Spleen (tissue), 11 donors: Measurements from ENCODE around the gene TMEM150C. TPM values are rescaled to one million over a fixed set of nuclear protein-coding genes. Genes with fewer than 3 reads are reported as not detected.

Experiments used
- DNase-seq: peaks from one replicate; pipeline ENCODE4 v3.0.0-alpha.2; 2020
- H3K27ac ChIP-seq, 8 donors: fragments of 200-600 bp; sonication (generic) in 7 of 8; 1 replicate in 4 of 8; 2 replicates in 4 of 8; pipeline versions ENCODE4 v1.5.0 to v1.8.0; 2016 to 2021; ENCODE audit warnings: inconsistent platforms in 4 of 8, mild to moderate bottlenecking in 4 of 8, moderate library complexity in 1 of 8
- H3K27me3 ChIP-seq, 7 donors: fragments of 200-600 bp; sonication (generic) in 6 of 7; replicated peaks in 1 of 7; 1 replicate in 4 of 7; 2 replicates in 3 of 7; pipeline versions ENCODE4 v1.5.0 to v1.8.0; 2016 to 2021; ENCODE audit warnings: inconsistent platforms in 3 of 7, mild to moderate bottlenecking in 1 of 7
- H3K36me3 ChIP-seq, 6 donors: fragments of 200-600 bp; sonication (generic) in 5 of 6; 1 replicate in 4 of 6; 2 replicates in 2 of 6; pipeline versions ENCODE4 v1.5.0 to v1.8.0; 2016 to 2021; ENCODE audit warnings: inconsistent platforms in 2 of 6
- H3K4me1 ChIP-seq, 6 donors: fragments of 200-600 bp; sonication (generic) in 5 of 6; 1 replicate in 3 of 6; 2 replicates in 3 of 6; pipeline versions ENCODE4 v1.5.0 to v1.8.0; 2016 to 2021; ENCODE audit warnings: inconsistent platforms in 3 of 6
- H3K4me3 ChIP-seq, 8 donors: fragments of 200-600 bp; sonication (generic) in 7 of 8; 1 replicate in 4 of 8; 2 replicates in 4 of 8; pipeline versions ENCODE4 v1.5.0 to v1.8.0; 2016 to 2021; ENCODE audit warnings: inconsistent platforms in 4 of 8, mild to moderate bottlenecking in 4 of 8, moderate library complexity in 2 of 8
- H3K9me3 ChIP-seq, 8 donors: fragments of 200-600 bp; sonication (generic) in 7 of 8; 1 replicate in 4 of 8; 2 replicates in 4 of 8; pipeline versions ENCODE4 v1.5.0 to v1.8.0; 2016 to 2021; ENCODE audit warnings: inconsistent platforms in 4 of 8
- POLR2A ChIP-seq, 3 donors: fragments of 450-650 bp; IDR thresholded peaks; one replicate each; pipeline ENCODE4 v1.5.1; 2017; ENCODE audit warnings: antibody characterized with exemption in 3 of 3, mild to moderate bottlenecking in 1 of 3
- POLR2AphosphoS5 ChIP-seq, 3 donors: sonication (generic); formaldehyde crosslinking; IDR thresholded peaks; one replicate each; pipeline ENCODE4 v1.5.1; 2017; ENCODE audit warnings: antibody characterized with exemption in 3 of 3
- WGBS, 5 donors: extraction: QIAGEN DNeasy Blood & Tissue Kit in 3 of 5; methylation state at CpG; one replicate each; pipeline versions ENCODE4 v1.1.5 to v1.1.7; 2013 to 2018; 5-methylcytosine and 5-hydroxymethylcytosine counted together
- intact Hi-C: fragments of 100-400 bp; cut with DNase I; formaldehyde crosslinking; loops from one replicate; pipeline ENCODE4 v1.15.0; 2023; ENCODE audit warnings: low total_unique reads
- polyA plus RNA-seq, 3 donors: library from polyadenylated mRNA; stranded (reverse); fragments of 200-250 nt; gene quantifications; one replicate each; pipeline ENCODE4 v1.2.1, GENCODE V29; 2013
- total RNA-seq, 7 donors: library from RNA; depleted of rRNA in 3 of 7; stranded (reverse); fragments of >200 nt in 3 of 7; fragmentation: NEBNext Ultra II Directional in 4 of 7; extraction: Animal tissue kit (Norgen Biotek cat#: 25700) in 4 of 7; gene quantifications; one replicate each; pipeline versions ENCODE4 v1.1.0 to v1.2.1, GENCODE V29; 2016 to 2021
- TF ChIP-seq, protein P1 (sequence below), 11 experiments: fragments of 200-600 bp in 7 of 11; fragments of 450-650 bp in 4 of 11; sonication (generic) in 4 of 11; IDR thresholded peaks in 8 of 11; conservative IDR thresholded peaks in 3 of 11; 1 replicate in 7 of 11; 2 replicates in 4 of 11; pipeline versions ENCODE4 v1.4.0 to v1.8.0; 2016 to 2021; ENCODE audit warnings: antibody characterized with exemption in 11 of 11, inconsistent platforms in 4 of 11, mild to moderate bottlenecking in 1 of 11
- donor health status: healthy with polysubstance abuse.
- donor health status: DM: no; HTN: no; CAD: no; lungs with moderate emphysema.
- donor health status: DM: no; HTN: no; CAD: no.
- donor health status: Bipolar disorder and iron deficiency.
- donor health status: healthy.
- donor health status: DM: no; HTN: no; CAD: no.
- donor health status: DM: yes; HTN: yes; CAD: no.

Gene TMEM150C
- total and polyA plus RNA-seq, 10 donors, result 3.6 to 26.0 (median 9.4) TPM

DNA sequence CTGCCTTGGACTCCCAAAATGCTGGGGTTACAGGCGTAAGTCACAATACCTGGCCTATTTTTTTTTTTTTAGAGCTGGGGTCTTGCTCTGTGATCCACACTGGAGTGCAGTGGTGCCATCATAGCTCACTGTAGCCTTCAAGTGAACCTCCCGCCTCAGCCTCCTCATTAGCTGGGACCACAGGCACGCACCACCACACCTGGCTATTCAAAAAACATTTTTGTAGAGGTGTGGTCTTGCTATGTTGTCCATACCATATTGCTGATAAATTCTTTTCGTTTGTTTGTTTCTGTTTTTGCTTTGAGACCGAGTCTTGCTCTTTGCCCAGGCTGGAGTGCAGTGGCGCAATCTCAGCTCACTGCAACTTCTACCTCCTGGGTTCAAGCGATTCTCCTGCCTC lies 109.8 kb downstream of the TMEM150C start:
- Histone ChIP-seq H3K27me3 (no peaks in the 10 kb centered on the region), H3K4me1 (peaks cover 0 to 4% (median 0%) of the 10 kb centered on the region in 6 donors), H3K9me3 (no peaks in the 10 kb centered on the region), H3K27ac (no peak overlapping the region), H3K4me3 (no peak overlapping the region), H3K36me3 (peaks cover 0 to 97% (median 55%) of the 10 kb centered on the region in 6 donors)
- WGBS, 5 donors, result 95 to 98% (median 98%) methylated on average over 7 of the region's 7 CpGs
- DNase-seq, result no peak
- TF ChIP-seq, protein P1, sequence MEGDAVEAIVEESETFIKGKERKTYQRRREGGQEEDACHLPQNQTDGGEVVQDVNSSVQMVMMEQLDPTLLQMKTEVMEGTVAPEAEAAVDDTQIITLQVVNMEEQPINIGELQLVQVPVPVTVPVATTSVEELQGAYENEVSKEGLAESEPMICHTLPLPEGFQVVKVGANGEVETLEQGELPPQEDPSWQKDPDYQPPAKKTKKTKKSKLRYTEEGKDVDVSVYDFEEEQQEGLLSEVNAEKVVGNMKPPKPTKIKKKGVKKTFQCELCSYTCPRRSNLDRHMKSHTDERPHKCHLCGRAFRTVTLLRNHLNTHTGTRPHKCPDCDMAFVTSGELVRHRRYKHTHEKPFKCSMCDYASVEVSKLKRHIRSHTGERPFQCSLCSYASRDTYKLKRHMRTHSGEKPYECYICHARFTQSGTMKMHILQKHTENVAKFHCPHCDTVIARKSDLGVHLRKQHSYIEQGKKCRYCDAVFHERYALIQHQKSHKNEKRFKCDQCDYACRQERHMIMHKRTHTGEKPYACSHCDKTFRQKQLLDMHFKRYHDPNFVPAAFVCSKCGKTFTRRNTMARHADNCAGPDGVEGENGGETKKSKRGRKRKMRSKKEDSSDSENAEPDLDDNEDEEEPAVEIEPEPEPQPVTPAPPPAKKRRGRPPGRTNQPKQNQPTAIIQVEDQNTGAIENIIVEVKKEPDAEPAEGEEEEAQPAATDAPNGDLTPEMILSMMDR (IDR thresholded peaks at IDR 0.05 in 8 of 11, conservative IDR thresholded peaks at IDR 0.05 in 3 of 11), result no peak
- TF ChIP-seq POLR2A (IDR thresholded peaks at IDR 0.05), result no peak
- TF ChIP-seq POLR2AphosphoS5 (IDR thresholded peaks at IDR 0.05), result no peak
- intact Hi-C loops, result no loop called here

DNA sequence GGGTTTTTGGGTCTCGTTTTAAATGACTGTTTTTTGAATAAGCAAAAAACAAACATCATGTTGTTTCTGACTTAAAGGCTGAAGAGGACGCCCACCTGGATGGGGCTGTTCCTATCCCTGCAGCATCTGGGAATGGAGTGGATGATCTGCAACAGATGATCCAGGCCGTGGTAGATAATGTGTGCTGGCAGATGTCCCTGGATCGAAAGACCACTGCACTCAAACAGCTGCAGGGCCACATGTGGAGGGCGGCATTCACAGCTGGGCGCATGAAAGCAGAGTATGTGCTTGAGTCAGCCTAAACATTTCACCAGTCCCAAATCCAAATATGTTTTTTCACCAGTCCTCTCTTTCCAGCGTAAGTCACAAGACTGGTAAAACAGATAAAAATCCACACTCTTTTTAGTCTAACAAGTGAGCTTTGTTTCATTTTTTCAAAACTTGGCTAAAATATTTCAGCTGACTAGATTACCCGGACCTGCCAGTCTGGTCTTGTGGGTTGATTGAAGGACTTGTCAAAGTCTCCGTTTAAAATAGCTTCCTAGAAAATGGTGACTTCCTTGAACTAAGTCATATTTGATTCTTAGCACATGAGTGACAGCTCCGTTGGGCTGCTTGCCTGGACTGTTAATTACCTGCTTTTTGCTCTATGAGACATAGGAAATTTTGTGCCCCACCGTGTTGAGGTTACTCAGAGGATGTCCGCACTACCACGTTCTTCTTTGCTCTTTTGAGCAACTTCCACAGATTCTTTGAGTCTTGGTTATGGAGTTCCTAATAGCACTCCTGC lies 110.6 kb downstream of the TMEM150C start:
- WGBS, 5 donors, result 91 to 95% (median 92%) methylated on average over 13 of the region's 13 CpGs
- Histone ChIP-seq H3K27me3 (no peaks in the 10 kb centered on the region), H3K27ac (no peak overlapping the region), H3K36me3 (peaks cover 0 to 88% (median 48%) of the 10 kb centered on the region in 6 donors), H3K4me1 (peaks cover 0 to 4% (median 0%) of the 10 kb centered on the region in 6 donors), H3K4me3 (no peak overlapping the region), H3K9me3 (no peaks in the 10 kb centered on the region)
- intact Hi-C loops, result no loop called here
- TF ChIP-seq, protein P1 (IDR thresholded peaks at IDR 0.05 in 8 of 11, conservative IDR thresholded peaks at IDR 0.05 in 3 of 11), result no peak
- TF ChIP-seq POLR2AphosphoS5 (IDR thresholded peaks at IDR 0.05) (no peak), POLR2A (IDR thresholded peaks at IDR 0.05) (no peak)
- no peak for DNase-seq

DNA sequence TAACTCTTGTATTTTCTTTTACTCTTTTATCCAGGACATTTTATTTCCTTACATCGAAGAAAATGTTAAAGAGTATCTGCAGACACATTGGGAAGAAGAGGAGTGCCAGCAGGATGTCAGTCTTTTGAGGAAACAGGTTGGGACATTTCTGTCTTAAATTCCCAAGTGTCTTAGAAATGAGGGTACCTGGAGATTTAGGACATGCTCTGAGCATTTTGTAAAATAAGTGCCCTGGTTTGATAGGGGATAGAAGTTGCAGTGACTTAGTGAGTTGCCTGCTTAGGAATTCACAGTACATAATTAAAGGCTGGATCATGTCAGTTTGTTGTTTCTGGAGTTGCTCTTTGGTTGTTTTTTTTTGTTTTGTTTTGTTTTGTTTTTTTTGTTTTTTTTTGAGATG lies 113.9 kb downstream of the TMEM150C start:
- peaks cover 0 to 4% (median 0%) of the 10 kb centered on the region in 6 donors for H3K4me1 ChIP-seq
- no peaks in the 10 kb centered on the region for H3K9me3 ChIP-seq
- DNase-seq, result no peak
- 96 to 98% (median 98%) methylated on average over 1 of the region's 1 CpG for WGBS, 5 donors
- H3K27ac ChIP-seq, result no peak overlapping the region
- H3K36me3 ChIP-seq, result peaks cover 0 to 64% (median 41%) of the 10 kb centered on the region in 6 donors
- no peak for TF ChIP-seq POLR2AphosphoS5 (IDR thresholded peaks at IDR 0.05)
- TF ChIP-seq, protein P1 (IDR thresholded peaks at IDR 0.05 in 8 of 11, conservative IDR thresholded peaks at IDR 0.05 in 3 of 11), result no peak
- TF ChIP-seq POLR2A (IDR thresholded peaks at IDR 0.05), result no peak
- H3K27me3 ChIP-seq, result no peaks in the 10 kb centered on the region
- no peak overlapping the region for H3K4me3 ChIP-seq
- intact Hi-C loops, result no loop called here

DNA sequence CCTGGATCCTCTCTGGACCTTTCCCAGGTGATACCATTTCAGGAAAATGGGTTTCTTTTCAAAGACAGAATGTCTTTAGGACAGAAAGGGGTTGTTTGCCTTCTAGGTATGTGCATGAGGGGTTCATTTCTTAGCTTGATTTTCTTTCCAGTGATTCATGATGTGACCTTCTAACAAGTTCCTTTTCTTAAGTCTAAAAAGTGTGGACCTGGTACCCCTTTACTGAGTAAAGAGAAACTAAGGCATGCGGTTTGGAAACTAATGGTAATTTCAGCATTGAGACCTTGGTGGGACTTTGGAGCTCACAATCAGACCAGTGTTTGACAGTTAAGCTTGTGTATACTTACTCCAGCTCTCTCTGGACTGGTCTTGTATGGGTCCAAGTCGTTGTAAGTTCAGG lies 122.7 kb downstream of the TMEM150C start:
- WGBS, 5 donors, result 82 to 98% (median 90%) methylated on average over 2 of the region's 2 CpGs
- intact Hi-C loops, result no loop called here
- Histone ChIP-seq H3K36me3 (peaks cover 0 to 36% (median 0%) of the 10 kb centered on the region in 6 donors), H3K27ac (no peak overlapping the region), H3K27me3 (no peaks in the 10 kb centered on the region), H3K4me3 (no peak overlapping the region), H3K9me3 (no peaks in the 10 kb centered on the region), H3K4me1 (peaks cover 0 to 64% (median 14%) of the 10 kb centered on the region in 6 donors)
- TF ChIP-seq, protein P1 (IDR thresholded peaks at IDR 0.05 in 8 of 11, conservative IDR thresholded peaks at IDR 0.05 in 3 of 11), result no peak
- TF ChIP-seq POLR2A (IDR thresholded peaks at IDR 0.05), result no peak
- TF ChIP-seq POLR2AphosphoS5 (IDR thresholded peaks at IDR 0.05), result no peak
- no peak for DNase-seq
